Rectal smooth muscle tissue (tissue), 1 donor: Measurements from ENCODE around the gene ADH6.

ENCODE experiments used
- H3K27ac ChIP-seq: one replicate; pipeline ENCODE4 v1.7.0; 2013; ENCODE audit warnings: low read depth, low read length, inconsistent platforms
- H3K27me3 ChIP-seq: one replicate; pipeline ENCODE4 v1.7.0; 2013; ENCODE audit warnings: low read length; ENCODE audit not compliant: control insufficient read depth, insufficient read depth
- H3K36me3 ChIP-seq: one replicate; pipeline ENCODE4 v1.7.0; 2013; ENCODE audit warnings: low read length; ENCODE audit not compliant: control insufficient read depth, insufficient read depth
- H3K4me1 ChIP-seq: one replicate; pipeline ENCODE4 v1.7.0; 2013; ENCODE audit warnings: low read length; ENCODE audit not compliant: control insufficient read depth, insufficient read depth
- H3K4me3 ChIP-seq: one replicate; pipeline ENCODE4 v1.7.0; 2013; ENCODE audit warnings: low read length
- H3K9ac ChIP-seq: one replicate; pipeline ENCODE4 v1.7.0; 2013; ENCODE audit warnings: low read length

Gene ADH6

DNA sequence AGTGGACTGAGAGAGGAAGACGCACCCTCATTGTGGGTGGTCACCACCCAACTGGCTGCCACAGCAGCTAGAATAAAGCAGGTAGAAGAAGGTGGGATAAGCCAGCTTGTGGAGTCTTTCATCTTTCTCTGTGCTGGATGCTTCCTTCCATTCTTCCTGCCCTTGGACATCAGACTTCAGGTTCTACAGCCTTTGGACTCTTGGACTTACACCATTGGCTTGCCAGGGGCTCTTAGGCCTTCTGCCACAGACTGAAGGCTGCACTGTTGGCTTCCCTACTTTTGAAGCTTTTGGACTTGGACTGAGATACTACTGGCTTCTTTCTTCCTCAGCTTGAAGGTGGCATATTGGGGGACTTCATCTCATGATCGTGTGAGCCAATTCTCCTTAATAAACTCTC, 33.5 kb downstream of the ADH6 start:
- no peaks in the 10 kb centered on the region for H3K27me3 ChIP-seq
- no peak overlapping the region for H3K4me3 ChIP-seq
- no peak overlapping the region for H3K9ac ChIP-seq
- H3K27ac ChIP-seq = no peak overlapping the region
- no peaks in the 10 kb centered on the region for H3K4me1 ChIP-seq
- H3K36me3 ChIP-seq = no peaks in the 10 kb centered on the region

DNA sequence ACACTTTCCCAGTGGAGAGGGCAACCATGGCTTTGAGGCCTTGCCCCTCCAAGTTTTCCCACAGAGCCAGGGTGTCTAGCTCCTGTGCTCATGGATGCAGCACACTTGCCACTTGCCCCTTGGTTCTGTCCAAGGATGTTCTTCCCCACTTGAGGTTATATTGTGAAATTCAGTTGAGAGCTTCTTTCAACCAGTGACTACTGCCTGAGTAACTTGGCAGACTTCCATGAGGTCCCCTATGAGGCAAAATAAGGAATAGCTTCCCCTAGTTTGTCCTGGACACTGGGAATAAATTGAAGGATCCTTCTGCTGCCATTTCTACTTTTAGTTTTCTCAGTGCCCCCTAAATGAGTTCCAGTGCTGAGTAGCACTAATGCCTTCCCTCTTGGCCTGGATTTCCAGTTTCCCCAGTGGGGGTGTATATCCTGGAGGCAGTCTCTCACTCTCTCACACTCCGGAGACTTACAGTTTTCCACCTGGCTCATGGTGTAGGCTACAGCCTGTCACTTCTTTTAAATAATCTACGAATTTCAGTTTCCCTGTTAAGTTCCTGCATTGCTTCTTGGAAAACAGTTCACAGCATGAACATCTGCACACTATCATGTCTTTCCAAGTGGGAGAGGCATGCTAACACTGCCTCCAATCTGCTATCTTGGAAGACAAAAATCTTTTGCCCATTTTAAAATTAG, 38.5 kb downstream of the ADH6 start:
- peak overlapping the region; percentile 42 for H3K27ac ChIP-seq

DNA sequence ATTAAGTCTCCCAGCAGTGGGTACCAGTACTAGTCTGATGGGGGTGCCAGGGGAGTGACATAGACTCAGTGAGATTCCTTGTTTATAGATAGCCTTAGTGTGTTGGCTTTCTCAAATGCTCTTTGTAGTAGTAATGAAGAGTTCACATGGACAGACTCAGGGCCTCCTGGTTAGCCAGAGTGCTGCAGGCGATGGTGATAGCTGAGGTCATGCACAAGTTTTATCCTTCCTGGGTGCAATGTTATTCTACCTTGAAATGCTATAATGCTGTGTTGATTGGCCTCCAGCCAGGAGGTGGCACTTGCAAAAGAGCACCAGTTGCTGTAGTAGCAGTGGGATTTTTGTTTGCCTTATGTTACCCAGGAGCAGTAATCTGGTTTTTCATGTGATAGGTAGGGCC, 39.4 kb downstream of the ADH6 start:
- H3K4me3 ChIP-seq = no peak overlapping the region
- H3K27ac ChIP-seq = no peak overlapping the region
- no peak overlapping the region for H3K9ac ChIP-seq
- H3K27me3 ChIP-seq = no peaks in the 10 kb centered on the region
- no peaks in the 10 kb centered on the region for H3K4me1 ChIP-seq
- no peaks in the 10 kb centered on the region for H3K36me3 ChIP-seq

More for the DNA sequence above, 38.5 kb downstream of the ADH6 start:
- Histone ChIP-seq H3K9ac (no peak overlapping the region), H3K27me3 (no peaks in the 10 kb centered on the region), H3K4me3 (no peak overlapping the region), H3K36me3 (no peaks in the 10 kb centered on the region), H3K4me1 (no peaks in the 10 kb centered on the region)

- Histone ChIP-seq H3K27ac (no peak overlapping the region), H3K4me1 (no peaks in the 10 kb centered on the region), H3K9ac (no peak overlapping the region), H3K4me3 (no peak overlapping the region), H3K27me3 (no peaks in the 10 kb centered on the region), H3K36me3 (no peaks in the 10 kb centered on the region)
Measured at GRCh38 chr4:99179178-99179577, 39.9 kb downstream of the ADH6 start.

GRCh38 chr4:99166544-99166943, 52.5 kb downstream of the ADH6 start:
- Histone ChIP-seq H3K36me3 (no peaks in the 10 kb centered on the region), H3K27ac (no peak overlapping the region), H3K27me3 (no peaks in the 10 kb centered on the region), H3K9ac (no peak overlapping the region), H3K4me1 (no peaks in the 10 kb centered on the region), H3K4me3 (no peak overlapping the region)

GRCh38 chr4:99165978-99166377, 53.1 kb downstream of the ADH6 start:
- no peaks in the 10 kb centered on the region for H3K27me3 ChIP-seq
- H3K9ac ChIP-seq = no peak overlapping the region

GRCh38 chr4:99161373-99162099, 57.5 kb downstream of the ADH6 start:
- no peak overlapping the region for H3K9ac ChIP-seq
- no peak overlapping the region for H3K4me3 ChIP-seq
- no peaks in the 10 kb centered on the region for H3K27me3 ChIP-seq
- H3K4me1 ChIP-seq = no peaks in the 10 kb centered on the region
- H3K36me3 ChIP-seq = no peaks in the 10 kb centered on the region
- no peak overlapping the region for H3K27ac ChIP-seq

More at GRCh38 chr4:99165978-99166377, 53.1 kb downstream of the ADH6 start:
- no peaks in the 10 kb centered on the region for H3K4me1 ChIP-seq
- H3K36me3 ChIP-seq = no peaks in the 10 kb centered on the region
- H3K27ac ChIP-seq = no peak overlapping the region
- no peak overlapping the region for H3K4me3 ChIP-seq

DNA sequence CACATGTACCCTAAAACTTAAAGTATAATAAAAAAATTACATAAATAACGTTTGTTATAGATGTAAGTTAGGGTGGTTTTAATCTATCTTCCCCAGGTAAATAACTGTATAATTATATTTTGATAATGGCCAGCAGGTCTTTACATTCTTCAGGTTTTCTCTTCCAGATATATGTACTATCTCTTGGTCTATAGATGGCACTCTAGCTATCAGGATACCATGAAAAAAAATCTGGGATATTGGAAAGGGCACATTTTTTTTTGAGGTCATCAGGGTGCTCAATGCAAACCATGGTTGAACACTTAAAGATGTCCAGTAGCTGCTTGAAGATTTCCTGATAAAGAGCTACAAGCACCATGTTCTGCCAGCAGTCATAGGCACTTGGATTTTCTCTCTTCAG, 59.3 kb downstream of the ADH6 start:
- Histone ChIP-seq H3K4me3 (no peak overlapping the region), H3K4me1 (no peaks in the 10 kb centered on the region), H3K27me3 (no peaks in the 10 kb centered on the region), H3K27ac (no peak overlapping the region), H3K36me3 (no peaks in the 10 kb centered on the region), H3K9ac (no peak overlapping the region)

DNA sequence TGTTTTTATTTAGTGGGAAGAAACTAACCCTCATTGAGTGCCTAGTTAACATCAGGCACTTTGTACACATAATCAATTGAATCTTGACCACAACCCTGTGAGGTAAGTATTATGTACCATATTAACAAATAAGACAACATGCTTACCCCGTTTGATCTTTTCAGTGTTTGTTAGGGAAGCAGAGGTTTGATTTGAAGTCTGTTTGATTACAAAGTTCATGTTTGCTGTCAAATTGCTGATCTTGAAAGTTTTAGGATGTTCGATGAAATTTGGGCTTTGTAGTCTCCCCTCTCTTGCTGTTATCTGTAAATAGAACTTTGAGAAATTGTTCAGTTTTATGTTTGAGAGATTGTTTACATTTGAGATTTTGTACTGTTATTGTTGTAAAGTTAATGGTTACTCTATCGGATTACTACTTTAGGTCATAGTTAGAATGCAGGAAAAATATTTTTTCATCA, 61.5 kb downstream of the ADH6 start:
- H3K4me1 ChIP-seq = no peaks in the 10 kb centered on the region
- H3K9ac ChIP-seq = no peak overlapping the region
- H3K4me3 ChIP-seq = no peak overlapping the region
- H3K27me3 ChIP-seq = no peaks in the 10 kb centered on the region
- no peaks in the 10 kb centered on the region for H3K36me3 ChIP-seq
- no peak overlapping the region for H3K27ac ChIP-seq

GRCh38 chr4:99156992-99157391, 62.1 kb downstream of the ADH6 start:
- Histone ChIP-seq H3K9ac (no peak overlapping the region), H3K27ac (no peak overlapping the region), H3K4me3 (no peak overlapping the region), H3K4me1 (no peaks in the 10 kb centered on the region), H3K36me3 (no peaks in the 10 kb centered on the region), H3K27me3 (no peaks in the 10 kb centered on the region)

DNA sequence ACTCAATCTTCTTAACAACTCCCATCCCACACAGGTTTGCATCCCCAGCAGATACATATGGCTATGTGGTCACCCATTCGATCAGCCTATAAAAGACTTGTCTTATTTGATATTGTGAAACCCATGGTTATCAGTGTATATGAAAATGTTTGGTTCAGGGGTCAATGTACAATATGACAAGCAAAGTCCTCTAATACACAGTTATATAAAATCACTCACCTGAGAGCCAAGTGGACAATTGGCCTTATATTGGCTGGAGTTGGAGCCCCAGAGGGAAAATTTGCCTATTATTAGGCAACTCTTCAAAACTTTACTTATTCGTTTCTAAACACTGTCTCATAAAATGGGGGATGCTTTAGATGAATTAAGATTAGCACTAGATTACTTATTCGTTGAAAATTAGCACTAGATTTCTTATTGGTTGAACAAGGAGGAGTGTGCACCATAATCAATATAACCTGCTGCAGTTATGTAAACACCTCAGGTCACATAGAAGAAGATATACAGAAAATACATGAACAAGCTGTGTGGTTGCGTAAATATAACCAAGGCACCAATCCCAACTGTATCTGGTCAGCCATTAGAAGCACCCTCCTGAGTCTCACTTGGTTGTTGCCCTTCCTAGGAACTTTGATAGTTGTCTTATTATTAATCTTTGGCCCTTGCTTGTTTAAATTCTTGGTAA, 64.2 kb downstream of the ADH6 start:
- Histone ChIP-seq H3K9ac (no peak overlapping the region), H3K27ac (no peak overlapping the region), H3K4me1 (no peaks in the 10 kb centered on the region), H3K27me3 (no peaks in the 10 kb centered on the region), H3K36me3 (no peaks in the 10 kb centered on the region), H3K4me3 (no peak overlapping the region)
